B cell (primary cell): ENCODE results near the gene MFRP.

Experiments used
- CTCF ChIP-seq: fragments of 200-600 bp; IDR thresholded peaks from one replicate; pipeline ENCODE4 v1.8.0; 2022; ENCODE audit warnings: antibody characterized with exemption, mild to moderate bottlenecking
- EZH2 ChIP-seq: IDR thresholded peaks from 2 replicates; pipeline ENCODE4 v1.6.1; 2012; ENCODE audit warnings: borderline replicate concordance, low read depth, mild to moderate bottlenecking, moderate library complexity, low read length; ENCODE audit not compliant: insufficient read depth, poor library complexity, severe bottlenecking

- TF ChIP-seq CTCF (no peak), EZH2 (no peak)
Observed at GRCh38 chr11:119320240-119320775, 26.2 kb downstream of the MFRP start.
